HG02571 (cell line): ENCODE results near the gene BHLHA15.
"Not testable (repeated sequence)": the region's sequence is repeated elsewhere in the genome, so short reads cannot be mapped to it uniquely, and the experiment has no call there.

Source experiments
- ATAC-seq: cut with Tn5 transposase; IDR thresholded peaks from one replicate; pipeline ENCODE4 v1.9.1; 2021; ENCODE audit warnings: mild to moderate bottlenecking, moderate library complexity; ENCODE audit not compliant: unreplicated experiment

BHLHA15 gene

DNA sequence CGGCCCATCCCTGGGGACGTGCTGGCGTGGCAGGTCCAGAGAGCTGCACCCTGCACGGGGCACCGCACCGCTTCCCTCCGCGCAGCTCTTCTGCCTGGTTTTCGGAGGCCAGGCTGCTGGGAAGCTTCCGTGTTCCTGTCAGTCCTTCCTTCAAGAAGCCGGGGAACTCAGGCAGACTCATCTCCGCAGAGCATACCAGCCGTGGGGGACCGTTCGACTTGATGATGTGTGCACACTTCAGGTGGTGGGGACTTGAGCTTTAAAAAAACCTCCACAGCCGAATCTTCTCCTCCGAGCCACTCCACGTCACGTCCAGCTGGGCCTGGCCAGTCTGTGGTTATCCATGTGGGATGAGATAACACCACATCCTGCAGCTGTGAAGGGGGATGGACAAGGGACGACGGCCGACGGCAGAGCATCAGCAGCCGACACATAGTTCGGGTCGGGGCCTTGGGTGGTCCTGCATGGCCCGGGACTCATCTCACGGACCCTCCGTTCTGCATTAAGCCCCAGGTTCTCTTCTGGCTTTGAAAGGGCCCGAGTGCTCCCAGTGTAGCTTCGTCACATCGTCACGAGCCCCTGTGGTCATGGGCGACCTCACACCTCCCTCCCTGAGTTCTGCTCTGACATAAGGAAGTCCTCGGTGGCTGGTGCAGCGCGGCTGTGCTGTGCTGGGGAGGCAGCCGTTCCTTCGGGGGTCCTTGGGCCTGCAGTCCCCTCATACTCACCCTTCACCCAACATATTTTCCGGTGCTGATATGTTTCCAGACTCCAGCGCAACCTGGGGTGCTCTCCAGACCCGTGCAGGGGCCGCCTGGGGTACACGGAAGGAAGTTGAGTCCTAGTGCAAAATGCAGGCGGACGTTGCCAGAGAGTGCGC lies 4.5 kb upstream of the BHLHA15 start:
- ATAC-seq, result no peak

DNA sequence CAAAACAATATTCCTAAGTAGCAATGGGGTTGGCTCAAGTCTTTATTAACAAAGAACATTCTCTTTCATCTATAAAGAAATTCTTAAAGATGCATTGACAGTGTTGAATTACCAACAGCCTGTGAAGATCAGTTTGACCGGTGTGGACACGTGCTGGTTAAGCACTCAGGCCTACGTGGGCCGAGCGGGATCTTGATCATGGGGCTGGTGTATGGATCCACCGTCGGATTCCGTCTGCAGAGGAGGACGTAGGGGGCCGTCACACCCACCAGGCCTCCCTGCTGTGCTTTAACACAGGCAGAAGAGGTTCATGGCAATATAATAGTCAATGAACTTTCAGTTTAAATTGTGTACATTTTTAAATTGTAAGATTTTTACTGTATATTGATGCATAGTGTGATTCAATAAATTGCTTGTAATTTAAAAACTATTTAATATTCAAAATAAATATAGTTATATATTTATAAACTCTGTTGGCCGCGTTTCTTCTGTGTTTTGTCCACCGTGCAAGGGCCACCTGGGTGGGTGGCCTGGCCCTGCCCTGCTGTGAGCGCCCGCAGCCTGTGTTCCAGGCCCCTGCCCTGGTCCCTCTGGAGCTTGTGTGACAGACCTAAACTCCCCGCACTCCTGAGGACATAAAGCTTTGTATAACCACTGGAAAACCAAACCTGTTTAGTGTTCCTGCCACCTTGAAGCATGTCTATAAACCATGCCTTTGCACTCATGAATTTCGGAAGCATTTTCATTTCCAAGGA lies 1.9 kb upstream of the BHLHA15 start:
- ATAC-seq, result no peak

DNA sequence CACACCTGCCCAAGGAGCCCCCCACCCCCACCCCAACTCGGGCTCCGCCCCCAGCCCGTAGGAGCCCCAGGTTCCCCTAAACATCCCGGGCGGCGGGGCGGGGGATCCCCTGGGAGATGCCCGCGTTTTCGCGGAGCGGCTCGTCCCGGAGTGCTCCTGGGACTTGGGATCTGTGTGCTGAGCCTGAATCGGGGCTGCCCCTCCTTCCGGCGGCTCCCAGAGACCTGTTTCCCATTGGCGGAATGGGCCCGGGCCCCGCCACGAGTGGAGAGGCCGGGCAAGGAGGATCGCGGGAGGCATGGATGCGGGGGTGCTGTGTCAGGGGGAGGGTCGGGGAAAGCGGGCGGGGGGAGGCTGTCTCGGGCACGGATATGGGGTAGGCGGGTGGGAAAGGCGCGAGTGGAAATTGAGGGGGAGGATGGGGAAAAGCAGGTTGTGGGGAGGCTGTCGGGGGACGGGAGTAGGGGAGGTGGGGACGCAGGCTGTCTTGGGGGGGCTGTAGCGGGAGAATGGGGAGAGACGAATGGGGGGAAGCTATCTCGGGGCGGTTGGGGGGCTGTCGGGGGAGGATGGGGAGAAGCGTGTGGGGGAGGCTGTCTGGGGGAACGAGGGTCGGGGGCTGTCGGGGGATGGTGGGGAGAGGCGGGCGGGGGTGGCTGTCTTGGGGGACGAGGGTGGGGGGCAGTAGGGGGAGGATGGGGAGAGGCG lies 572 bp upstream of the BHLHA15 start:
- ATAC-seq, result no peak

DNA sequence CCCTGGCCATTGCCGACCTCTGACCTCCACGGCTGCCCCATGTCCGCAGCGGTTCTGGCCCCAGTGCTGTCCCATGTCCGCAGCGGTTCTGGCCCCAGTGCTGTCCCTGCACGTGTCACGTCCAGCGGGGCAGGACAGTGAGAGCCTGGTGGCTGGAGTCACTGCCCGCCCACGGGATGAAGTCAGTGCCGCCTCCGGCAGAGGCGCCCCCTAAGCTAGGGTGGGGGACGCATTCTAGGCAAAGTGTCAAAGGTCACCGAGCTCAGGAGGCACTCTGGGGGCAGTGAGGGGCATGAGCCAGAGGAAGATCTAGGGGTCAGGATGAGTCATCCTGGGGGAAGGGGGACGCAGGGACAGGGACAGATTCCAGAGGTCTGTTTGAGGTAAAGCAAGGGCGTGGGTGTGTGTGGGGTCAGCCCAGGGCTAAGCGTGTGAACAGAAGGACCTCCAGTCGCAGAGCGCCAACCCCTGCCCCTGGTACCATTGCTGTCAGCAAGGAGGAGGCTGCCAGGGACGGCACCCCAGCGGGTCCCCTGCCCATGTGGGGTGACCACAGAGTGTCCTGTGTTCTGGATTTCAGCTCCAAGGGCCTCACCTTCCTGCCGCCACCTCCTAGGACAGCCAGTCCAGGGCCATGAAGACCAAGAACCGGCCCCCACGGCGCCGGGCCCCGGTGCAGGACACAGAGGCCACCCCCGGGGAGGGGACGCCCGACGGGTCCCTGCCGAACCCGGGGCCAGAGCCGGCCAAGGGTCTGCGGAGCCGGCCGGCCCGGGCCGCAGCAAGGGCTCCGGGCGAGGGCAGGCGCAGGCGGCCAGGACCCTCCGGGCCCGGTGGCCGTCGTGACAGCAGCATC lies 665 bp downstream of the BHLHA15 start:
- no peak for ATAC-seq

DNA sequence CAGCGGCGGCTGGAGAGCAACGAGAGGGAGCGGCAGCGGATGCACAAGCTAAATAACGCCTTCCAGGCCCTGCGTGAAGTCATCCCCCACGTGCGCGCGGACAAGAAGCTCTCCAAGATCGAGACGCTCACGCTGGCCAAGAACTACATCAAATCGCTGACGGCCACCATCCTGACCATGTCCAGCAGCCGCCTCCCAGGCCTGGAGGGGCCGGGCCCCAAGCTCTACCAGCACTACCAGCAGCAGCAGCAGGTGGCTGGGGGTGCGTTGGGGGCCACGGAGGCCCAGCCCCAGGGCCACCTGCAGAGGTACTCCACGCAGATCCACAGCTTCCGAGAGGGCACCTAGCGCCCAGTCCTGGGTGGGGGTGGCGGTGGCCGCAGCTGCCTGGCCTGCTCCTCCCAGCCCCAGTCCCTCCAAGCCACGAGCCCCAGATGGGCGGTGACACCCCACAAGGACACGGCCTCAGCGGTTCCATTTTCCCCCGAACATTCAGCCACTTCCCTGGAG lies 1.3 kb downstream of the BHLHA15 start:
- ATAC-seq, result no peak

DNA sequence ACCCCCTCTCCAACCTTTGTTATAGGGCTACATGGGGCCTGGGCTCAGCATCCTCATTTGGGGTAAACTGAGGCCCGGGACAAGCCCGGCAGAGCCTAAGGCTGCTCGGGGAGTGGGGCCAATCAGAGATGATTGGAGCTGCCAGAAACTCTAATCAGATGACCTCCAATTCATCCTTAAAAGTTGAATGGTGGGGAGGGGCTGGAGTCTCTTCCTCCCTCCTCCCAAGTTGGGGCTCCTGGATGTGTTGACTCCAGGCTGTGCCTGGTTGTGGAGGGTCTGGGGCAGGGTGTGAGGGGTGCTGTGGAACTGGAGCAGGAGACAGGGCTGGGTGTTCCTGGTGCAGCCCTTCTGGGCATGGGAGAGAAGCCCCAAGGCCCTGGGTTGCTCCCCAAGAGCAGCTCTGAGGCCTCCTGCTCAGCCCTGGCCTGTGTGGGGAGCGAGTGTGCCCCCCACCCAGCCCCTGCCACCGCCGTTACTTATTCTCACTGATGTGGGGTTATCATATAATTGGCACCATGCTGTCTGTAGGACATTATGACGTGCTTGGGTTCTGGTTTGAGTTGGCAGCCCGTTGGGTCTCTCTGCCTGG lies 2.2 kb downstream of the BHLHA15 start:
- ATAC-seq, result no peak

DNA sequence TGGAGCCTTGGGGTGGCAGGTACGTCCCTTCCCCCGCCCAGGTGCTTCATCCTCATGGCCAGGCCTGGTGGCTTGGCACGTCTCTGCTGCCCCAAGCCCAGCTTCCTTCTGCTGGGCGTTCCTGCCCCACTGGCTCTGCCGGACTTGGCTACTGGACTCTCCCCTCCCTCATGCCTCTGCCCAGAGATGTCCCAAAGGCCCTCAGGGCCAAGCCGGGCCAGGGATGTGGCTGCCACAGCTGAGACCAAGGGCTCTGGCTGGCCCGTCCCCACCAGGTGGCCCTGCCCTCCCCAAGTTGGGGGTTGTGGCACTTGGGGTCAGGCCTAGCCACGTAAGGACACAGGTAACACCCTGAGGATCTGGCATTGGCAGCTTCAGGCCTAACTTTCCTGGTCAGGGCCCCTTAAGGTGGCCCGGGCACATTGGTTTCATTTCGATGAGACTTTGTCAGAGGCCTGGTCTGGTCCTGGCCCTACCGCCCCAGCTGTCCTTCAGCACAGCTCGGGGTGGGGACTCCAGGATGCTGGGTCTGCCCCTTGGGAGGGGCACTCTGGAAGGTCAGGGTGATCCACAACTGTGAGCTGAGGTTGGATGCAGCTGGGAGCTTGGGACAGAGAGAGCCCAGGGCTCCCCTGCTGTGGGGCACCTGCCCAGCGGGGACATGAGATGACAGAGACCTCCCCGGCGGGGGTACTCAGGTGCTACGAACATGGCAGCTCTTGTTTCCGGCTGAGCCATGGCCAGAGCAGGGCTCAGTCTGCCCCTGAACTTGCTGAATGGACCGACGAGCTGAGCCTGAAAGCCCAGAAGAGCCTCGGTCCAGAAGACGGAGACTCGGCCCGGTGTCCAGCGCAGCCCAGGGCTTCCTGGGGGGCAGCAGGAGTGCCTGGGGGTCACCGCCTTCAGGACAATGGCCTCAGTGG lies 2.9 kb downstream of the BHLHA15 start:
- ATAC-seq, result no peak

DNA sequence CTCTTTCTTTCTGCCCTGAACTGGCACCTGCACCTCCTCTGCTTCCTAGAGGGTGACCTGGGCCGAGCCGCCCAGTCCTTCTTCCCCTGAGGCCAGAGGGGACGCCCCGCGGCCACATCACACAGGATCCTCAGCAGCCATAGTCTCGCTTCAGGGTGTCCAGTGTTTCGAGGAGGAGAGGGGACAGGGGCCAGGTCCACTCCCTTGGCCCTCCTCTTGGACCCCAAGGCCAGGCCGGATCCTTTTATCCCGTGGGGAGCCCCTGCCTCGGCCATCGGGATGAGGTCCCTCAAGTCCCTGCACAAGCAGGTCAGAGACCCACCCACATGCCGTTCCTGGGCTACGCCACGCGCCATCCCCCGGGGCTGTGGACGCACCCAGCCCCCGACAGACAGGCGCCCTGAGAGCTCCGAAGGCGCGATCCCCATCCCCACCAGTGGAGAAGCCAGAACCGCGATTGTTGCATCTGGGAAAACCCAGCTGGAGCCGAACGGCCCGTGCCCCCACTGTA lies 3.6 kb downstream of the BHLHA15 start:
- ATAC-seq, result no peak

DNA sequence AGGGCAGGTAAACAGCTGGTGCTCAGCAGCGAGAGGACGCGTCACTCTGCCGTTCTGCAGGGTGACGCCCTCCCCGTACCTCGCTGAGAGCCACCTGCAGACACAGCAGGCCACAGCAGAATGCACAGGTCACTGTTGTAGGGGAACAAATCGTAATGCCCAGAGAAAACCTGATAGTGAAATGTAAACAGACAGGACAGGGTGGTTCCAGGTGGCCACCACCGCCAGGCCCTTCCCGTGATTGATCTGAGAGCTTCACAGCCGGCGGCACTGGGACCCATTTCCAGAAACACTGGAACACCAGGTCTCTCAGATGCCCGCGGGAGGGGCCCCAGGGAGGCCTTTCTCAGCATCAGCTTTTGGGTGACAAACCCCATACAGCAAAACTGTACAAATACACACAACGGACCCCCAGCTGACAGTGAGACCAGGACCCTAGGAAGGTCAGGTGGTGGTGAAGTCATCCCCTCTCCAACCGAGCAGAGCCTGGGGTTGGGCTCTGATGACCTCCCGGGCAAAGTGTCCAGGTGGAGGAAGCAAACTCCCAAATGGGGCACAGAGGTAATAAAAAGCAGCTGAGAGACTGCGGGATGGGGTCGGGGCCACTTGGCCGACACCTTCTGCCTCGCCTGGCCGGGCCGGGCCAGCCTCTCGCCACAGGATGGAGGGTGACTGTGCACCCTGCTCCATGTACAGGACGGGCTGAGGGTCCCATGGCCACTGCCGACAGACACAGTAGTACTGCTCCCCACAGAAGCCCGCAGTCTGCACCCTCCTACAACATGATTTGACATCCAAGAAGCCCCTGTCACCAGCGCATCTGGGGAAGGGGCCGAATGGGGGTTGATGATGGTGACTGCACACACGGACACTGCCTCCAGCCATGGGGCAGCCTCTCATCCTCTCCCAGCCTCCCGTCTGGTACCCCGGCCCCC lies 4.6 kb downstream of the BHLHA15 start:
- no peak for ATAC-seq

DNA sequence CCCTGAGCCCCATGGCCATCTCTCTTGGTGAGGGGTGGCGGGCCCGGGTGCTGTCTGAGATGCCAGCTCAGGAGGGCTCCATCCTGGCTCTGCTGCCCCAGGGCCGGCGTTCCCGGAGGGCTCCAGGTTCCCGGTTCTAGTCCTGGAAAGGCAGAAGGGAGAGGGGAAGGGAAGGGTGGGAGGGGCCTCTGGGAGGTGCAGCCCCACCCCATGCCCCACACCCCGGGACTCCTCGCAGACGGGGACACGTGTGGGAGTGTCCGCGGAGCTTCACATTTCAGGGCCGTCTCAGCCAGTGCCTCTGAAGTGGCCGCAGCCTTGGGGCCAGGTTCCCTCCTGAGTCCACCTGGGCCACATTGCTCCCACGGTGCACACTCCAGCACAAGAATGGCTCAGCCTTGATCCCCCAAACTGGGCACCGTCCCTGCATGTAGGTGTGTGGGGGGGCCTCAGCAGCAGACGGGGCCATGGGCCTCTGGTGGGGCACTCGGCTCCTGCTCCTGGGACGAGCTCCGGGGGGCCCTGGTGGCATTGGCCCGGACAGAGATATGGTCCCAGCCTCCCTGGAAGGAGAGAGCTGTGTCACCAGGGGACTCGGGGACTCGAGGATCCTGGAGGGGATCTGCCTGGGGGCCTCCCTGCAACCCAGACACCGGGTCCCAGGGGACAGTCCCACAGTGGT lies 5.8 kb downstream of the BHLHA15 start:
- no peak for ATAC-seq

DNA sequence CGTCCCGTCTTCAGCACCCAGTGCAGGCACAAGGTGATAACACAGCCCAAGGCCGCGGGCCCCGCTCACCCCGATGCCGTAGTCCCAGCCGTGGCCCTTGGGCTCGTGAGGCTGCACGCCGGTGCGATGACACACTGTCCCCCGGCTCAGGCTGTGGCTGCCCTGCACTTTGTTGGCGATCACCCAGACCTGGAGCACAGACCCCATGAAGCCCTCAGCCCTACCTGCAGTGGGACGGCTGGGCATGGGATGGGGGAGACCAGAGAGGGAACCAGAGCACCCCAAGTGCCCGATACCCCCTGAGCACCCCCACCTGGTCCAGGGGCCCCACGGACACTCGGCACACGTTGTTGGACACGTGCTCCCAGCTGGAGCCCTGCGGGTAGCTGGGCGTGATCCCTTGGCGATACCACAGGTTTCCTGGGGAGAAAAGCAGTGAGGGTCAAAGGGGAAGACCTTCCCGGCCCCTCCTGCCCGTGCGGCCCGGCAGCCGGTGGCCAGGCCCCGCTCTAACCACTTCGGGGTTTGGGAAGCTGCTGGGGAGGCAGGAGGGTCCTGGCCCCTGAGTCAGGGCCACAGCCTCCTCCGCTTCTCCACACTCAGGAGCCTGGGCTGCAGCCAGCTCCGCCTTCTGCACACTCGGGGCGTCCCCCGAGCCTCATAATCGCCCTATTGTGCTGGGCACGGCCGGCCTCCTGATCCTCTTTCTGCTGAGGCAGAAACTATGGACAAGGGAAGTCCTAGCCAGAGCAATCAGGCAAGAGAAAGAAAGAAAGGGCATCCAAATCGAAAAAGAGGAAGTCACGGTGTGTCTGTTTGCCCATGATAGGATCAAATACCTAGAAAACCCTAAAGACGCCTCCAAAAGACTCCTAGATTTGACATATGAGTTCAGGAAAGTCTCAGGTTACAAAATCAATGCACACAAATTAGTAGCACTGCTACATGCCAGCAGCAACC lies 6.7 kb downstream of the BHLHA15 start:
- ATAC-seq, result no peak

DNA sequence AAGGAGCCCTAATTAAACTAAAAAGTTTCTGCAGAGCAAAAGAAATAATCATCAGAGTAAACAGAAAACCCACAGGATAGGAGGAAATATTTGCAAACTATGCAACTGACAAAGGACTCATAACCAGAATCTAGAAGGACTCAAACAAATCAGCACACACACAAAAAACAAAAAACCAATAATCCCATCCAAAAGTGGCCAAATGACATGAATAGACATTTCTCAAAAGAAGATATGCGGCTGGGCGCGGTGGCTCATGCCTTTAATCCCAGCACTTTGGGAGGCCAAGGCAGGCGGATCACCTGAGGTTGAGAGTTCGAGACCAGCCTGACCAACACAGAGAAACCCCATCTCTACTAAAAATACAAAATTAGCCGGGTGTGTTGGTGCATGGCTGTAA lies 8.1 kb downstream of the BHLHA15 start:
- not testable (repeated sequence) for ATAC-seq

DNA sequence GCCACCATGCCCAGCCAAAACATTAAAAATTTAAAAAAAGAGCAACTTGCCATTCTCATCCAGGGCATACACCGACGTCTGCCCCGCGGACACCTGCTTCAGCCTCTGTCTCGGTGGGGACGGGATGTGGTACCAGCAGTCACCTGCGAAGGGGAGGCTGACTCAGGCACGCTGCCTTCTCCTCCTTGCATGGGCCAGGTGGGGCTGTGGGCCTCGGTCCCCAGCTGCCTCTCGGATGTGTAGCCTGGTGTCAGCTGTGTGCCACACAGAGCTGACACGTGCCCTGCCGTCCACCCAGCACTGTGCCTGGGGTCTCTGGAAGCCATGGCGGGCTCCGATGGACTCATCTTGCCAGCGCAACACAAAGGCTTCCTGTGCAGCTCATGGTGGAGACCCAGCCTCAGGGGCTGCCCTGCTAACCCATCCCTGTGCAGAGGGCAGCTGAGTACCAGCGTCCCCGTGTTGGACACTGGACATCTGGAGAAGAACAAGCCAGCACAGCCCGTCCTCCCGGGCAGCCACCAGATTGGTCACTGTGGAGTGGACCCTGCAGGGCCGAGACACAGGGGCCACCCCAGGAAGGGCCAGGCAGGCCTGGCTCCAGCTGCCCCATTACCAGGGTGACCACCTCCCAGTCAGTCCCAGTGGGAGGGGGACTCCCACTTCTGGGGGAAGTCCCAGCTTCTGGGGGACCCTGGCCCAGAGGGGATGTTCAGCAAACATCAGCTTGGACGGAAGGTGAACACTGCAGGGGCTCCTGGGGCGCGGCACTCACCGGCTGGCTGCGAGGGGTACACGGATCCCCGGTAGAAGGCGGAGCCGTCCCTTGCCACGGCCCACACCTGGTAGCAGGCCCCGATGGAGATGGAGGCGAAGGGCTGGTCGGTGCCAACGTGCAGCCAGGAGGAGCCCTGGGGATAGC lies 10.6 kb downstream of the BHLHA15 start:
- ATAC-seq, result no peak

DNA sequence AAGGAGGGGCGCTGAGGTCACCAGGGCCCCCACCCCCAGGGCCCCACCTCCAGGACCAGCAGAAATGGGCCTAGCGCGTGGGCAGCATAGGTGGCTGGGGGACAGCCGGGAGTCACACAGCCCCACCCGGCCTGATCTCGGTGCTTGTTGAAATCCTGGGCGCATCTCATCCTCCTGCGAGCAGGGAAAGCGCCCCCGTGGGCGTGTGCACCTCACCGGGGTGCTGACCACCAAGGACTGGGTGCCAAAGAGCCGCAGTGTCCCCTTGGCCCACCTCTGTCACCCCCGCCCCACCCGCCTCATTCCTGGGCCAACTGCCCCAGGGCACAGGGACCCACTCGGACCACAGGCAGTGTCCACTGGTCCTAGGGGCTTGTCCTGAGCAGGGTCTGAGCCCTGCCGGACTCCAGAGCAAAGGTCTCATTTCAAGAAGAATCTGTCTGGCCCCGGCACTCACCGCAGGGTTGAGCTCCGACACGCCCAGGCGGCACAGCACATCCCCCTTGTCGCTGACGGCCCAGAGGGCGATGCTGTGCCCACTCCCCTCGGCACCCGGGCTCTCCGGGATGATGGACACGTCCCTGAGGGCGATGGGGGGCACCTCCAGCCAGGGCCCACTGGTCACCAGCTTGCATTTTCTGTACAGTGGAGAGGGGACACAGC lies 11.4 kb downstream of the BHLHA15 start:
- no peak for ATAC-seq
